GM23248 (cell line): Measurements from ENCODE around the gene MOB2.

ENCODE experiments used
- EZH2 ChIP-seq: fragments of 200-600 bp; sonication (generic); IDR thresholded peaks from 2 replicates; pipeline ENCODE4 v1.6.1; 2018; ENCODE audit warnings: antibody characterized with exemption, mild to moderate bottlenecking; ENCODE audit not compliant: insufficient read depth, poor library complexity, severe bottlenecking
- EZH2phosphoT487 ChIP-seq: fragments of 200-600 bp; sonication (generic); IDR thresholded peaks from 2 replicates; pipeline ENCODE4 v1.6.1; 2018; ENCODE audit warnings: antibody characterized with exemption, moderate library complexity, mild to moderate bottlenecking, low read depth; ENCODE audit not compliant: insufficient read depth

DNA sequence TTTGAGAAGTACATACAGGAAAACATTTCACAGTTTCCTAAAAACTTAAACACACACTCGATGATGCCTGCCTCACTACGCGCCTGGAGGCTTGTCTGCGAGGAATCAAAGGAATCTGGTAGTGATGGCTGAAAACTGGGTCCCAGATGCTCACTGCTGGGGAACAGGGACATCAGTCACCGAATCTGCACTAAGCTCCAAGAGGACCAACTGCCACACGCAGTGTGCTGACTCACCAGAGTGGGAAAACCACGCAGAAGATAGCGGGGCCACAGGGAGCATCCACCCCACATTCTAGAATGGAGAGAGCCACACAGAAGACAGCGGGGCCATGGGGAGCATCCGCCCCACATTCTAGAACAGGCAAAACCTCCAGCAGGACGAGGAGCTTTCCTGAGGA is 24.3 kb upstream of the MOB2 start:
- TF ChIP-seq EZH2 (no peak), EZH2phosphoT487 (no peak)
